Measurements from ENCODE around the gene CYP2D6.

The CYP2D6 gene

GRCh38 chr22:42164901-42165300, 34.3 kb upstream of the CYP2D6 start:
- no peak overlapping the region for H3K4me3 ChIP-seq (ENCODE audit: insufficient read length, low read depth)
- no peak for TF ChIP-seq SUZ12 (IDR thresholded peaks at IDR 0.05; ENCODE audit: extremely low read depth, insufficient read depth, insufficient read length)
- no peak for TF ChIP-seq ZNF274 (IDR thresholded peaks at IDR 0.05; ENCODE audit: low read depth, low read length)
- TF ChIP-seq YY1 (IDR thresholded peaks at IDR 0.05; ENCODE audit: insufficient read depth, insufficient read length), result no peak
- H3K27me3 ChIP-seq (ENCODE audit: insufficient read depth, insufficient read length), result no peaks in the 10 kb centered on the region
- peaks cover 51% of the 10 kb centered on the region for H3K36me3 ChIP-seq (ENCODE audit: insufficient read depth, insufficient read length, low read length)
- H3K9me3 ChIP-seq (ENCODE audit: insufficient read depth, low read length), result no peaks in the 10 kb centered on the region
- H3K4me1 ChIP-seq (ENCODE audit: insufficient read depth, insufficient read length), result peaks cover 3% of the 10 kb centered on the region
- no peak for DNase-seq (ENCODE audit: low read depth, low spot score)
- H3K9ac ChIP-seq (ENCODE audit: insufficient read length, low read depth), result no peak overlapping the region

- H3K9me3 ChIP-seq (ENCODE audit: insufficient read depth, low read length), result no peaks in the 10 kb centered on the region
- H3K36me3 ChIP-seq (ENCODE audit: insufficient read depth, insufficient read length, low read length), result peaks cover 46% of the 10 kb centered on the region
- H3K4me1 ChIP-seq (ENCODE audit: insufficient read depth, insufficient read length), result peaks cover 3% of the 10 kb centered on the region
- no peak overlapping the region for H3K9ac ChIP-seq (ENCODE audit: insufficient read length, low read depth)
- TF ChIP-seq ZNF274 (IDR thresholded peaks at IDR 0.05; ENCODE audit: low read depth, low read length) (no peak), YY1 (IDR thresholded peaks at IDR 0.05; ENCODE audit: insufficient read depth, insufficient read length) (no peak), SUZ12 (IDR thresholded peaks at IDR 0.05; ENCODE audit: extremely low read depth, insufficient read depth, insufficient read length) (no peak)
- DNase-seq (ENCODE audit: low read depth, low spot score), result no peak
- no peak overlapping the region for H3K4me3 ChIP-seq (ENCODE audit: insufficient read length, low read depth)
- H3K27me3 ChIP-seq (ENCODE audit: insufficient read depth, insufficient read length), result no peaks in the 10 kb centered on the region
Measured at GRCh38 chr22:42163515-42163914, 32.9 kb upstream of the CYP2D6 start.

- TF ChIP-seq SUZ12 (IDR thresholded peaks at IDR 0.05; ENCODE audit: extremely low read depth, insufficient read depth, insufficient read length), result no peak
- no peak for TF ChIP-seq ZNF274 (IDR thresholded peaks at IDR 0.05; ENCODE audit: low read depth, low read length)
- no peak for TF ChIP-seq YY1 (IDR thresholded peaks at IDR 0.05; ENCODE audit: insufficient read depth, insufficient read length)
- H3K36me3 ChIP-seq (ENCODE audit: insufficient read depth, insufficient read length, low read length), result peaks cover 40% of the 10 kb centered on the region
- H3K4me1 ChIP-seq (ENCODE audit: insufficient read depth, insufficient read length), result peaks cover 3% of the 10 kb centered on the region
- H3K9ac ChIP-seq (ENCODE audit: insufficient read length, low read depth), result no peak overlapping the region
- no peak overlapping the region for H3K4me3 ChIP-seq (ENCODE audit: insufficient read length, low read depth)
- H3K27me3 ChIP-seq (ENCODE audit: insufficient read depth, insufficient read length), result no peaks in the 10 kb centered on the region
- no peak for DNase-seq (ENCODE audit: low read depth, low spot score)
- no peaks in the 10 kb centered on the region for H3K9me3 ChIP-seq (ENCODE audit: insufficient read depth, low read length)
Measured at GRCh38 chr22:42162728-42163489, 32.3 kb upstream of the CYP2D6 start.

GRCh38 chr22:42160830-42161696, 30.5 kb upstream of the CYP2D6 start:
- Histone ChIP-seq H3K27me3 (ENCODE audit: insufficient read depth, insufficient read length) (no peaks in the 10 kb centered on the region), H3K9ac (ENCODE audit: insufficient read length, low read depth) (no peak overlapping the region), H3K36me3 (ENCODE audit: insufficient read depth, insufficient read length, low read length) (peaks cover 27% of the 10 kb centered on the region), H3K4me3 (ENCODE audit: insufficient read length, low read depth) (no peak overlapping the region), H3K9me3 (ENCODE audit: insufficient read depth, low read length) (no peaks in the 10 kb centered on the region), H3K4me1 (ENCODE audit: insufficient read depth, insufficient read length) (peaks cover 3% of the 10 kb centered on the region)
- no peak for TF ChIP-seq SUZ12 (IDR thresholded peaks at IDR 0.05; ENCODE audit: extremely low read depth, insufficient read depth, insufficient read length)
- TF ChIP-seq ZNF274 (IDR thresholded peaks at IDR 0.05; ENCODE audit: low read depth, low read length), result no peak
- TF ChIP-seq YY1 (IDR thresholded peaks at IDR 0.05; ENCODE audit: insufficient read depth, insufficient read length), result no peak
- no peak for DNase-seq (ENCODE audit: low read depth, low spot score)

GRCh38 chr22:42160251-42160650, 29.6 kb upstream of the CYP2D6 start:
- Histone ChIP-seq H3K4me1 (ENCODE audit: insufficient read depth, insufficient read length) (peaks cover 3% of the 10 kb centered on the region), H3K9ac (ENCODE audit: insufficient read length, low read depth) (no peak overlapping the region), H3K9me3 (ENCODE audit: insufficient read depth, low read length) (no peaks in the 10 kb centered on the region), H3K4me3 (ENCODE audit: insufficient read length, low read depth) (no peak overlapping the region), H3K27me3 (ENCODE audit: insufficient read depth, insufficient read length) (no peaks in the 10 kb centered on the region), H3K36me3 (ENCODE audit: insufficient read depth, insufficient read length, low read length) (peaks cover 23% of the 10 kb centered on the region)
- no peak for TF ChIP-seq ZNF274 (IDR thresholded peaks at IDR 0.05; ENCODE audit: low read depth, low read length)
- no peak for TF ChIP-seq YY1 (IDR thresholded peaks at IDR 0.05; ENCODE audit: insufficient read depth, insufficient read length)
- no peak for TF ChIP-seq SUZ12 (IDR thresholded peaks at IDR 0.05; ENCODE audit: extremely low read depth, insufficient read depth, insufficient read length)
- no peak for DNase-seq (ENCODE audit: low read depth, low spot score)

- Histone ChIP-seq H3K4me1 (ENCODE audit: insufficient read depth, insufficient read length) (peaks cover 3% of the 10 kb centered on the region), H3K4me3 (ENCODE audit: insufficient read length, low read depth) (no peak overlapping the region), H3K9me3 (ENCODE audit: insufficient read depth, low read length) (no peaks in the 10 kb centered on the region), H3K9ac (ENCODE audit: insufficient read length, low read depth) (no peak overlapping the region), H3K27me3 (ENCODE audit: insufficient read depth, insufficient read length) (no peaks in the 10 kb centered on the region), H3K36me3 (ENCODE audit: insufficient read depth, insufficient read length, low read length) (peaks cover 25% of the 10 kb centered on the region)
- TF ChIP-seq YY1 (IDR thresholded peaks at IDR 0.05; ENCODE audit: insufficient read depth, insufficient read length), result no peak
- no peak for TF ChIP-seq SUZ12 (IDR thresholded peaks at IDR 0.05; ENCODE audit: extremely low read depth, insufficient read depth, insufficient read length)
- no peak for TF ChIP-seq ZNF274 (IDR thresholded peaks at IDR 0.05; ENCODE audit: low read depth, low read length)
- no peak for DNase-seq (ENCODE audit: low read depth, low spot score)
Measured at GRCh38 chr22:42158456-42159132, 28.0 kb upstream of the CYP2D6 start.

Data from NT2/D1 (cell line).